ENCODE measurements around the gene FSD1. TPM values are rescaled to one million over a fixed set of nuclear protein-coding genes. Genes with fewer than 3 reads are reported as not detected.

FSD1 gene
- total RNA-seq, 2 experiments from 2014 or later, result 0.98 to 1.0 TPM

DNA sequence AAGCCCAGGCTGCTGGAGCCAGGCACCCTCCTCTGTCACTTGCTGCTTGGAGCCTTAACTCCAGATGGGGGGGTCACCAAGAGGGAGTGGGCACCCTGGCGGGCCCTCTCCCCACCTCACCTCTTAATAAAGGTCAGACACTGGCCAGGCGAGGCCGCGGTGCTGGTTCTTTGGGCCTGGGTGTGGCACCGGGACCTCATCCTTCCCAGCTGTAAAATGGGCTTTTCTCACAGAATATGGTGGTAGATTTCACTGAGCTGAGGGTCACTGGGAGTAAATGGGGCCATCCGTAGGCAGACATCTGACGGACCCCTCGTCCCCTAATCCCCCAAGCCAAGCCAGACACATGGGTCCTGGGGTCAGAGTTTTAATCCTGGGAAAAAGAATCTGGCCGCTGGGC lies 19.3 kb downstream of the FSD1 start:
- Mint-ChIP-seq H3K27me3 (no peaks in the 10 kb centered on the region), H3K9me3 (peaks cover 2% of the 10 kb centered on the region), H3K27ac (no peak overlapping the region), H3K4me1 (ENCODE audit: low read depth) (peaks cover 25% of the 10 kb centered on the region), H3K36me3 (ENCODE audit: low read depth) (peaks cover 4% of the 10 kb centered on the region), H3K4me3 (no peak overlapping the region)
- Histone ChIP-seq H3K4me3 (ENCODE audit: low read length) (no peak overlapping the region), H3K36me3 (ENCODE audit: insufficient read depth, low read length) (no peaks in the 10 kb centered on the region), H3K9me3 (ENCODE audit: control insufficient read depth in 1 of 2, insufficient read depth in 1 of 2, low read length in 2 of 2) (peaks cover 0 to 8% of the 10 kb centered on the region in 2 experiments), H3K27me3 (ENCODE audit: control insufficient read depth in 1 of 2, insufficient read depth in 2 of 2, low read length in 2 of 2) (no peaks in the 10 kb centered on the region), H3K27ac (ENCODE audit: low read depth in 1 of 2, low read length in 2 of 2) (no peak overlapping the region), H3K4me1 (ENCODE audit: insufficient read depth, low read length) (peaks cover 22% of the 10 kb centered on the region)
- POLR2A ChIA-PET, result interaction anchor here (0.8 kb wide), 1 partner anchor 20 kb away, joined by 3 read pairs; the partner anchor contains the start of gene MPND
- CTCF ChIA-PET, result no interaction called here
- no peak for DNase-seq
- ATAC-seq (ENCODE audit: poor library complexity), result no peak
- TF ChIP-seq, protein P1, sequence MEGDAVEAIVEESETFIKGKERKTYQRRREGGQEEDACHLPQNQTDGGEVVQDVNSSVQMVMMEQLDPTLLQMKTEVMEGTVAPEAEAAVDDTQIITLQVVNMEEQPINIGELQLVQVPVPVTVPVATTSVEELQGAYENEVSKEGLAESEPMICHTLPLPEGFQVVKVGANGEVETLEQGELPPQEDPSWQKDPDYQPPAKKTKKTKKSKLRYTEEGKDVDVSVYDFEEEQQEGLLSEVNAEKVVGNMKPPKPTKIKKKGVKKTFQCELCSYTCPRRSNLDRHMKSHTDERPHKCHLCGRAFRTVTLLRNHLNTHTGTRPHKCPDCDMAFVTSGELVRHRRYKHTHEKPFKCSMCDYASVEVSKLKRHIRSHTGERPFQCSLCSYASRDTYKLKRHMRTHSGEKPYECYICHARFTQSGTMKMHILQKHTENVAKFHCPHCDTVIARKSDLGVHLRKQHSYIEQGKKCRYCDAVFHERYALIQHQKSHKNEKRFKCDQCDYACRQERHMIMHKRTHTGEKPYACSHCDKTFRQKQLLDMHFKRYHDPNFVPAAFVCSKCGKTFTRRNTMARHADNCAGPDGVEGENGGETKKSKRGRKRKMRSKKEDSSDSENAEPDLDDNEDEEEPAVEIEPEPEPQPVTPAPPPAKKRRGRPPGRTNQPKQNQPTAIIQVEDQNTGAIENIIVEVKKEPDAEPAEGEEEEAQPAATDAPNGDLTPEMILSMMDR (IDR thresholded peaks at IDR 0.05), result no peak
- intact Hi-C loops (cut with DNase I, micrococcal nuclease), result no loop called here

DNA sequence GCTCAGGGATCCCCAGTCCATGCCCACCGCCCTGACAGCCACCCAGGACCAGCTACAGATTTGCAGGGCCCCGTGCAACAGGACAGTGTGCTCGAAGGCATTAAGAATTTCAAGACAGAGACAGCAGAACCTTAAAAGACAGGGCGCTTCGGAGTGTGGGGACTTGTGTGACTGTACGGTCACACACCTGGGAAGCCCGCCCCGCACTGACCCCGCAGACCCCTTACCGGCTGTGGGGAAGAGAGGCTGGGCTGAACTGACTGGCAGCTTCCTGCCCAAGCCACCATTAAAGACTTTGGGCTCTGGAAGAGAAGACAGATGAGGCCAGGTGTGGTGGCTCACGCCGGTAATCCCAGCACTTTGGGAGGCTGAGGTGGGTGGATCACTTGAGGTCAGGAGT lies 19.8 kb downstream of the FSD1 start:
- H3K27ac ChIP-seq (ENCODE audit: low read depth in 1 of 2, low read length in 2 of 2), result no peak overlapping the region
- TF ChIP-seq, protein P1 (IDR thresholded peaks at IDR 0.05), result no peak
- peaks cover 25% of the 10 kb centered on the region for H3K4me1 Mint-ChIP-seq (ENCODE audit: low read depth)
- peaks cover 2% of the 10 kb centered on the region for H3K9me3 Mint-ChIP-seq
- ATAC-seq (ENCODE audit: poor library complexity), result no peak
- H3K36me3 ChIP-seq (ENCODE audit: insufficient read depth, low read length), result no peaks in the 10 kb centered on the region
- peaks cover 0 to 8% of the 10 kb centered on the region in 2 experiments for H3K9me3 ChIP-seq (ENCODE audit: control insufficient read depth in 1 of 2, insufficient read depth in 1 of 2, low read length in 2 of 2)
- H3K27ac Mint-ChIP-seq, result no peak overlapping the region
- intact Hi-C loops (cut with DNase I, micrococcal nuclease), result no loop called here
- H3K4me3 Mint-ChIP-seq, result no peak overlapping the region
- POLR2A ChIA-PET, result no interaction called here
- H3K27me3 ChIP-seq (ENCODE audit: control insufficient read depth in 1 of 2, insufficient read depth in 2 of 2, low read length in 2 of 2), result no peaks in the 10 kb centered on the region
- peaks cover 28% of the 10 kb centered on the region for H3K4me1 ChIP-seq (ENCODE audit: insufficient read depth, low read length)
- DNase-seq, result no peak
- no peak overlapping the region for H3K4me3 ChIP-seq (ENCODE audit: low read length)
- CTCF ChIA-PET, result interaction anchor here (0.9 kb wide), 1 partner anchor 77 kb away, joined by 3 read pairs; the partner anchor contains the start of gene YJU2
- H3K36me3 Mint-ChIP-seq (ENCODE audit: low read depth), result peaks cover 4% of the 10 kb centered on the region
- H3K27me3 Mint-ChIP-seq, result no peaks in the 10 kb centered on the region

DNA sequence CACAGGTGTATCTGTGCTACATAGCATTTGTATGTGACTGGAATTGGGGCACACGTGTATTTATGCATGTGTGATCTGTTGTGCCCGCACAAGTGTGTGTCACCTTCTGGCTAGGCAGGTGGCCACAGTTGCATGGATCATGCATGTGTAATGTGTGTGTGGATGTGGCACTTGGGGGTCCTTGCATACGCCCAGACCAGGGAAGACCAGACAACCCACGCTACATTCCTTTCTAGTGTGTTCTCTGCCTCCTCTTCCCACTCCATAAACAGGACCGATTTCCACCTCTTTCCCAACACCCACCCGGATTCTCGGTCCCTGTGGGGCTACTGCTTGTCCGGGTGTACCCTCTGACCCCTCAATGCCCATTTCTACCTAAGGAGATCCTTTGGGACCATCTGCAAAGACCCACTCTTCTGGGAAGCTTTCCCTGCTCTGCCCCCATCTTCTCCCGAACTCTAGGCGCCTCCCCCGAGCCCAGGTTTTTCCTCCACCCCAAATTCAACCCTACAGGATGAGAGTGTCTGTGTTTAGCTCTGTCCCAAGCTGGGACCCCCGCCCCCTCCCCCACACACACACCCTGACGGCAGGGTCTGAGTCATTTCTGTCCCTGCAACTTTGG lies 21.9 kb downstream of the FSD1 start:
- Mint-ChIP-seq H3K27me3 (no peaks in the 10 kb centered on the region), H3K36me3 (ENCODE audit: low read depth) (peaks cover 4% of the 10 kb centered on the region), H3K27ac (peak overlapping the region; percentile 27), H3K4me3 (peak overlapping the region; percentile 77), H3K4me1 (ENCODE audit: low read depth) (peaks cover 25% of the 10 kb centered on the region), H3K9me3 (no peaks in the 10 kb centered on the region)
- no peaks in the 10 kb centered on the region for H3K36me3 ChIP-seq (ENCODE audit: insufficient read depth, low read length)
- TF ChIP-seq, protein P1 (IDR thresholded peaks at IDR 0.05), result no peak
- H3K4me3 ChIP-seq (ENCODE audit: low read length), result peak overlapping the region; percentile 52
- intact Hi-C loops (cut with DNase I, micrococcal nuclease), result loop anchor here in 1 of 2 experiments (2.0 to 5.0 kb wide), 4 partner anchors 22 to 146 kb away; partner anchors contain the start of genes FSD1, HDGFL2, UBXN6 and YJU2
- DNase-seq (peak in 1 of 14 experiments; percentile 21), ATAC-seq (ENCODE audit: poor library complexity) (no peak)
- H3K4me1 ChIP-seq (ENCODE audit: insufficient read depth, low read length), result peaks cover 31% of the 10 kb centered on the region
- POLR2A ChIA-PET, result no interaction called here
- H3K27ac ChIP-seq (ENCODE audit: low read depth in 1 of 2, low read length in 2 of 2), result no peak overlapping the region
- CTCF ChIA-PET, result no interaction called here
- peaks cover 0 to 8% of the 10 kb centered on the region in 2 experiments for H3K9me3 ChIP-seq (ENCODE audit: control insufficient read depth in 1 of 2, insufficient read depth in 1 of 2, low read length in 2 of 2)
- H3K27me3 ChIP-seq (ENCODE audit: control insufficient read depth in 1 of 2, insufficient read depth in 2 of 2, low read length in 2 of 2), result no peaks in the 10 kb centered on the region

Data from CD4-positive, alpha-beta T cell (primary cell).